Measurements from ENCODE around the gene JPH2. TPM values are rescaled to one million over a fixed set of nuclear protein-coding genes. Genes with fewer than 3 reads are reported as not detected.

Gene JPH2
- total and polyA plus RNA-seq, 2 of the 4 experiments (the other 2 are of a cell fraction) = 0.44 to 0.54 TPM

DNA sequence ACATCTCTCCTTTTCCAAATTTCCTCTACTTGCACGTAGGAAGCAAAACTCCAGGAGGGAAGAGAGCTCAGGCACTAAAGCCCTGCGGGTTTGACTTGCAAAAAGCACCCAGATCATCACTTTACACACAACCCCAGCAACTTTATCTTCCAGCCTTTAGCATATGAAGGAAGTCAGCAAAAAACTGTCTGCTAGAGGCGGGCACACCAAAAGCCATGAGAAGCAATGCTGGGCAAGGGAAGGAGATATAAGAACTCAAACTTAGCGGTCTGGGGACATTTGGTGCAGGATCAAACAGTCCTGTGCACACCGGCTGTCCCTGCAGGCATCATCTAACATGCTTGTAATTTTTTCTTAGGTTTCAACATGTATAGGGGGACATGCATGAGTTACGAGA is 113.3 kb downstream of the JPH2 start:
- Histone ChIP-seq H4K8ac (ENCODE audit: low read depth in 2 of 2, low read length in 2 of 2) (no peak overlapping the region), H3K9ac (ENCODE audit: low read depth, low read length) (no peak overlapping the region), H2BK120ac (ENCODE audit: low read depth, low read length) (no peak overlapping the region), H3K23ac (ENCODE audit: low read depth, low read length) (no peak overlapping the region), H3K27me3 (ENCODE audit: control insufficient read depth, insufficient read depth, low read length) (no peaks in the 10 kb centered on the region), H2AK9ac (replicated peaks; ENCODE audit: low read depth, low read length, poor library complexity) (no peak overlapping the region), H2BK15ac (ENCODE audit: low read depth, low read length) (no peak overlapping the region), H3K4me1 (ENCODE audit: control insufficient read depth, insufficient read depth, low read length) (peaks cover 4% of the 10 kb centered on the region), H4K91ac (ENCODE audit: insufficient read depth, low read depth, low read length) (no peak overlapping the region), H3K18ac (ENCODE audit: low read depth, low read length) (no peak overlapping the region), H2AFZ (replicated peaks; ENCODE audit: low read length, poor library complexity) (no peak overlapping the region), H3K4me2 (ENCODE audit: low read depth, low read length) (no peak overlapping the region), H3K4ac (ENCODE audit: low read depth, low read length) (no peak overlapping the region), H2BK20ac (ENCODE audit: low read depth, low read length) (no peak overlapping the region), H3K9me1 (ENCODE audit: insufficient read depth, low read length) (peaks cover 11% of the 10 kb centered on the region), H3K79me1 (ENCODE audit: low read depth in 1 of 2, low read length in 2 of 2) (no peaks in the 10 kb centered on the region), H3K36me3 (ENCODE audit: control insufficient read depth, insufficient read depth, low read length) (no peaks in the 10 kb centered on the region; the same call in 1 of the 2 replicates), H2BK5ac (ENCODE audit: low read depth, low read length, poor library complexity, severe bottlenecking) (no peak overlapping the region), H4K20me1 (ENCODE audit: insufficient read depth, low read length) (no peaks in the 10 kb centered on the region), H4K5ac (ENCODE audit: low read depth, low read length) (no peak overlapping the region), H3K56ac (ENCODE audit: extremely low read depth, insufficient read depth, low read length) (no peak overlapping the region), H2AK5ac (ENCODE audit: low read depth, low read length) (no peak overlapping the region), H3K14ac (replicated peaks; ENCODE audit: low read depth, low read length) (no peak overlapping the region), H3K4me3 (ENCODE audit: insufficient read depth, low read depth, low read length) (no peak overlapping the region), H3K27ac (ENCODE audit: insufficient read depth, low read length) (no peak overlapping the region), H3K9me3 (ENCODE audit: control insufficient read depth, insufficient read depth, low read length) (no peaks in the 10 kb centered on the region)
- WGBS, 2 experiments (ENCODE audit: extremely low coverage in 2 of 2, insufficient read length in 1 of 2) = 100% methylated on average over 2 of the region's 6 CpGs; no CpG with 5 or more reads in 1 of the 2 experiments
- no peak for TF ChIP-seq CEBPB (IDR thresholded peaks at IDR 0.05; ENCODE audit: low read depth, low read length)
- BruUV-seq (replicated peaks) = no TSS peak
- CTCF ChIA-PET = no interaction called here
- in situ Hi-C loops (cut with MboI; ENCODE audit: low sequenced_read_pairs) (no loop called here), intact Hi-C loops (cut with micrococcal nuclease) (loop anchor here (10.0 kb wide), 1 partner anchor 129 kb away; no protein-coding TSS in a partner anchor), dilution Hi-C loops (cut with HindIII; ENCODE audit: low sequenced_read_pairs, unreplicated experiment) (no loop called here)
- POLR2A ChIA-PET (ENCODE audit: unreplicated experiment) = no interaction called here
- no peak for ATAC-seq (ENCODE audit: low read depth)
- DNase-seq = no peak
